Lung (tissue), 12 donors: ENCODE data around the gene FHAD1. TPM values are rescaled to one million over a fixed set of nuclear protein-coding genes. Genes with fewer than 3 reads are reported as not detected.
"Not testable (repeated sequence)": the region's sequence is repeated elsewhere in the genome, so short reads cannot be mapped to it uniquely, and the experiment has no call there.

Experiments used
- ATAC-seq: fragments of 200-7000 bp; cut with Tn5 transposase; one replicate; pipeline ENCODE4 v1.9.1; 2020; ENCODE audit warnings: moderate number of reproducible peaks; ENCODE audit not compliant: insufficient read depth, low FRiP score
- DNase-seq, 3 donors: peaks; one replicate each; pipeline ENCODE4 v3.0.0-alpha.2; 2013 to 2017
- H3K27ac ChIP-seq, 2 donors: one replicate each; pipeline ENCODE4 v1.5.1; 2013; ENCODE audit warnings: mild to moderate bottlenecking in 2 of 2, moderate library complexity in 2 of 2, control low read depth in 1 of 2, inconsistent platforms in 1 of 2, low read depth in 1 of 2, low read length in 1 of 2
- H3K27me3 ChIP-seq, 3 donors: one replicate each; pipeline ENCODE4 v1.5.1; 2013; ENCODE audit warnings: low read length in 2 of 3; ENCODE audit not compliant: control insufficient read depth in 3 of 3, insufficient read depth in 3 of 3
- H3K36me3 ChIP-seq, 4 donors: one replicate each; pipeline ENCODE4 v1.5.1; 2013; ENCODE audit warnings: low read length in 4 of 4, mild to moderate bottlenecking in 1 of 4, moderate library complexity in 1 of 4; ENCODE audit not compliant: control insufficient read depth in 4 of 4, insufficient read depth in 4 of 4
- H3K4me1 ChIP-seq, 5 donors: one replicate each; pipeline ENCODE4 v1.5.1; 2013; ENCODE audit warnings: low read length in 5 of 5, mild to moderate bottlenecking in 2 of 5, moderate library complexity in 1 of 5; ENCODE audit not compliant: control insufficient read depth in 5 of 5, insufficient read depth in 5 of 5
- H3K4me3 ChIP-seq: one replicate; pipeline ENCODE4 v1.5.1; 2013; ENCODE audit warnings: mild to moderate bottlenecking, control low read depth, moderate library complexity
- H3K9ac ChIP-seq, 2 donors: one replicate each; pipeline ENCODE4 v1.5.1; 2013; ENCODE audit warnings: low read length in 2 of 2, control low read depth in 1 of 2; ENCODE audit not compliant: insufficient read depth in 1 of 2
- H3K9me3 ChIP-seq, 4 donors: one replicate each; pipeline ENCODE4 v1.5.1; 2013; ENCODE audit warnings: low read length in 3 of 4, mild to moderate bottlenecking in 1 of 4, moderate library complexity in 1 of 4; ENCODE audit not compliant: control insufficient read depth in 4 of 4, insufficient read depth in 3 of 4
- CTCF ChIP-seq: IDR thresholded peaks from 2 replicates; pipeline ENCODE4 v1.5.1; 2012; ENCODE audit warnings: mild to moderate bottlenecking; ENCODE audit errors: control extremely low read depth, extremely low read depth
- WGBS, 2 donors: extraction: QIAGEN DNeasy Blood & Tissue Kit; methylation state at CpG; one replicate each; pipeline ENCODE4 v1.1.7; 2013; 5-methylcytosine and 5-hydroxymethylcytosine counted together
- polyA plus RNA-seq, 2 donors: library from polyadenylated mRNA; stranded (reverse); fragments of 200-250 nt; gene quantifications; one replicate each; pipeline ENCODE4 v1.2.1, GENCODE V29; 2013
- total RNA-seq, 2 donors: library from RNA; depleted of rRNA in 1 of 2; stranded (reverse); fragments of >200 nt in 1 of 2; gene quantifications; one replicate each; pipeline ENCODE4 v1.2.1, GENCODE V29; 2014 to 2021
- donor health status: control.
- donor health status: control.
- donor health status: Bipolar disorder and iron deficiency.
- donor health status: healthy.
- donor health status: DM: yes; HTN: yes; CAD: no.

Gene FHAD1
- total and polyA plus RNA-seq, 4 donors: 4.4 to 25.9 (median 9.2) TPM

- peaks cover 0 to 18% (median 0%) of the 10 kb centered on the region in 5 donors for H3K4me1 ChIP-seq
- H3K36me3 ChIP-seq: peaks cover 0 to 30% (median 0%) of the 10 kb centered on the region in 4 donors
- no peak for TF ChIP-seq CTCF
- no peak overlapping the region for H3K27ac ChIP-seq
- H3K27me3 ChIP-seq: no peaks in the 10 kb centered on the region
- ATAC-seq (no peak), DNase-seq (peak; percentile 56 to 69 (median 59))
- H3K4me3 ChIP-seq: no peak overlapping the region
- no peaks in the 10 kb centered on the region for H3K9me3 ChIP-seq
- WGBS, 2 donors: 73 to 78% methylated on average over 29 to 30 of the region's 30 CpGs
- no peak overlapping the region for H3K9ac ChIP-seq
Observed at GRCh38 chr1:15426492-15427279, 179.7 kb downstream of the FHAD1 start.

GRCh38 chr1:15427280-15427666, 180.2 kb downstream of the FHAD1 start:
- no peaks in the 10 kb centered on the region for H3K9me3 ChIP-seq
- no peak for ATAC-seq
- WGBS, 2 donors: 84 to 96% methylated on average over 6 of the region's 6 CpGs

GRCh38 chr1:15428252-15428651, 181.2 kb downstream of the FHAD1 start:
- H3K36me3 ChIP-seq: peaks cover 0 to 30% (median 0%) of the 10 kb centered on the region in 4 donors

More at GRCh38 chr1:15427280-15427666, 180.2 kb downstream of the FHAD1 start:
- H3K9ac ChIP-seq: peak overlapping the region; percentile 10 to 18
- no peaks in the 10 kb centered on the region for H3K27me3 ChIP-seq
- no peak for DNase-seq
- no peak overlapping the region for H3K4me3 ChIP-seq
- H3K27ac ChIP-seq: no peak overlapping the region
- TF ChIP-seq CTCF: no peak
- peaks cover 0 to 24% (median 0%) of the 10 kb centered on the region in 5 donors for H3K4me1 ChIP-seq
- H3K36me3 ChIP-seq: peaks cover 0 to 30% (median 0%) of the 10 kb centered on the region in 4 donors

GRCh38 chr1:15428815-15429435, 181.9 kb downstream of the FHAD1 start:
- H3K9me3 ChIP-seq: no peaks in the 10 kb centered on the region
- H3K36me3 ChIP-seq: peaks cover 0 to 30% (median 0%) of the 10 kb centered on the region in 4 donors
- WGBS, 2 donors: 91 to 93% methylated on average over 18 of the region's 18 CpGs
- H3K27ac ChIP-seq: no peak overlapping the region
- no peak overlapping the region for H3K9ac ChIP-seq
- TF ChIP-seq CTCF: no peak
- no peaks in the 10 kb centered on the region for H3K27me3 ChIP-seq
- DNase-seq (no peak), ATAC-seq (no peak)
- peaks cover 0 to 30% (median 0%) of the 10 kb centered on the region in 5 donors for H3K4me1 ChIP-seq
- no peak overlapping the region for H3K4me3 ChIP-seq

More at GRCh38 chr1:15428252-15428651, 181.2 kb downstream of the FHAD1 start:
- not testable (repeated sequence) for ATAC-seq, DNase-seq, H3K4me3 ChIP-seq, H3K9me3 ChIP-seq, H3K27me3 ChIP-seq, H3K27ac ChIP-seq, H3K9ac ChIP-seq
- 83 to 89% methylated on average over 11 of the region's 11 CpGs for WGBS, 2 donors
- H3K4me1 ChIP-seq: peaks cover 0 to 30% (median 0%) of the 10 kb centered on the region in 5 donors
